ENCODE data around the gene GRIA2.

Gene GRIA2

GRCh38 chr4:157312702-157313101, 92.2 kb downstream of the GRIA2 start:
- Histone ChIP-seq H3K4me3 (ENCODE audit: low read depth, low read length) (no peak overlapping the region), H3K36me3 (ENCODE audit: control insufficient read depth in 2 of 2, insufficient read depth in 1 of 2, low read length in 2 of 2) (no peaks in the 10 kb centered on the region), H3K27ac (ENCODE audit: extremely low read depth, low read depth, low read length) (no peak overlapping the region), H3K4me1 (ENCODE audit: control insufficient read depth, insufficient read depth, low read length) (no peaks in the 10 kb centered on the region), H3K9me3 (ENCODE audit: control insufficient read depth, insufficient read depth, low read depth, low read length) (no peaks in the 10 kb centered on the region)
- TF ChIP-seq SP2 (tag by site-specific recombination; IDR thresholded peaks at IDR 0.05) (no peak), ZNF404 (tag by site-specific recombination; IDR thresholded peaks at IDR 0.05) (no peak), ZNF148 (tag by site-specific recombination; IDR thresholded peaks at IDR 0.05; ENCODE audit: borderline replicate concordance) (no peak), ZFP41 (tag by site-specific recombination; IDR thresholded peaks at IDR 0.05; ENCODE audit: borderline replicate concordance) (no peak), ZNF548 (tag by site-specific recombination; IDR thresholded peaks at IDR 0.05) (no peak), ZNF202 (tag by site-specific recombination; IDR thresholded peaks at IDR 0.05; ENCODE audit: borderline replicate concordance) (no peak), ZNF248 (tag by site-specific recombination; IDR thresholded peaks at IDR 0.05) (no peak), ZXDB (tag by site-specific recombination; IDR thresholded peaks at IDR 0.05) (no peak), FEZF1 (tag by site-specific recombination; IDR thresholded peaks at IDR 0.05) (no peak), ZNF513 (tag by site-specific recombination; IDR thresholded peaks at IDR 0.05) (no peak)
- ChIA-PET POLR2A (no interaction called here), CTCF (interaction anchor here (0.7 kb wide), 1 partner anchor 41 kb away, joined by 3 read pairs; no protein-coding TSS in a partner anchor)

- CTCF ChIA-PET = no interaction called here
- Histone ChIP-seq H3K4me1 (ENCODE audit: control insufficient read depth, insufficient read depth, low read length) (no peaks in the 10 kb centered on the region), H3K9me3 (ENCODE audit: control insufficient read depth, insufficient read depth, low read depth, low read length) (no peaks in the 10 kb centered on the region), H3K4me3 (ENCODE audit: low read depth, low read length) (no peak overlapping the region), H3K36me3 (ENCODE audit: control insufficient read depth in 2 of 2, insufficient read depth in 1 of 2, low read length in 2 of 2) (no peaks in the 10 kb centered on the region), H3K27ac (ENCODE audit: extremely low read depth, low read depth, low read length) (no peak overlapping the region)
- TF ChIP-seq GLIS1 (tag by site-specific recombination; IDR thresholded peaks at IDR 0.05) (no peak), ZNF701 (tag by site-specific recombination; IDR thresholded peaks at IDR 0.05) (no peak), HIC1 (tag by site-specific recombination; IDR thresholded peaks at IDR 0.05) (no peak), ZNF155 (tag by site-specific recombination; IDR thresholded peaks at IDR 0.05) (no peak), ZNF133 (tag by site-specific recombination; IDR thresholded peaks at IDR 0.05) (no peak), SCRT1 (tag by site-specific recombination; IDR thresholded peaks at IDR 0.05; ENCODE audit: borderline replicate concordance) (no peak), ZNF223 (tag by site-specific recombination; IDR thresholded peaks at IDR 0.05) (no peak), ZNF449 (tag by site-specific recombination; IDR thresholded peaks at IDR 0.05) (no peak), ATF2 (tag by site-specific recombination; IDR thresholded peaks at IDR 0.05; ENCODE audit: low read depth) (no peak), ZNF610 (tag by site-specific recombination; IDR thresholded peaks at IDR 0.05; ENCODE audit: borderline replicate concordance) (no peak), AEBP2 (tag by site-specific recombination; IDR thresholded peaks at IDR 0.05; ENCODE audit: borderline replicate concordance) (no peak), GLIS2 (tag by site-specific recombination; IDR thresholded peaks at IDR 0.05) (no peak)
- POLR2A ChIA-PET = no interaction called here
These were observed 94.4 kb downstream of the GRIA2 start for GRCh38 chr4:157314906-157315305.

All from HEK293 (cell line).